A673 (cell line): ENCODE data around the gene TMUB2. TPM values are rescaled to one million over a fixed set of nuclear protein-coding genes. Genes with fewer than 3 reads are reported as not detected.

Experiments
- BruUV-seq: library from RNA; stranded (reverse); fragments of 400-500 nt; replicated peaks from 2 replicates; lab custom pipeline; 2021; lab: Mats Ljungman, UMichigan
- CTCF ChIA-PET: fragments of 300-600 bp; sonication (Branson Sonifier 250); formaldehyde crosslinking; loops from one replicate; lab custom pipeline; 2022; ENCODE audit warnings: antibody characterized with exemption; lab: Charles Lee
- POLR2A ChIA-PET: fragments of 300-600 bp; sonication (Branson Sonifier 250); formaldehyde crosslinking; loops from one replicate; lab custom pipeline; 2022; ENCODE audit warnings: antibody characterized with exemption; ENCODE audit not compliant: low non-redundant PET; lab: Charles Lee
- DNase-seq: peaks from one replicate; pipeline ENCODE4 v3.0.0-alpha.2; 2015; ENCODE audit warnings: low spot score
- H3K27ac ChIP-seq: fragments of 200-600 bp; sonication (generic); 2 replicates; pipeline ENCODE4 v1.5.1; 2016; ENCODE audit warnings: mixed run types, low read depth, mild to moderate bottlenecking, mixed read lengths, antibody characterized with exemption, low read length; ENCODE audit not compliant: poor library complexity, severe bottlenecking
- H3K27me3 ChIP-seq: fragments of 200-600 bp; sonication (generic); replicated peaks from 2 replicates; pipeline ENCODE4 v1.6.1; 2017; ENCODE audit warnings: mixed run types, low read depth, mild to moderate bottlenecking, mixed read lengths, antibody characterized with exemption, low read length; ENCODE audit not compliant: insufficient read depth, poor library complexity
- H3K36me3 ChIP-seq: fragments of 200-600 bp; sonication (generic); 2 replicates; pipeline ENCODE4 v1.6.1; 2016; ENCODE audit warnings: mixed run types, mild to moderate bottlenecking, mixed read lengths, antibody characterized with exemption, low read length; ENCODE audit not compliant: insufficient read depth, poor library complexity, severe bottlenecking
- H3K4me1 ChIP-seq: fragments of 200-600 bp; sonication (generic); 2 replicates; pipeline ENCODE4 v1.6.1; 2017; ENCODE audit warnings: mixed run types, mild to moderate bottlenecking, mixed read lengths, antibody characterized with exemption, low read length; ENCODE audit not compliant: insufficient read depth, poor library complexity, severe bottlenecking
- H3K4me3 ChIP-seq: fragments of 200-600 bp; sonication (generic); 2 replicates; pipeline ENCODE4 v1.5.1; 2016; ENCODE audit warnings: low read depth, mixed run types, mild to moderate bottlenecking, mixed read lengths, low read length; ENCODE audit not compliant: poor library complexity, severe bottlenecking
- H3K9me3 ChIP-seq: fragments of 200-600 bp; sonication (generic); 2 replicates; pipeline ENCODE4 v1.6.1; 2016; ENCODE audit warnings: mixed run types, low read depth, mild to moderate bottlenecking, mixed read lengths, antibody characterized with exemption, low read length; ENCODE audit not compliant: poor library complexity, severe bottlenecking
- EZH2 ChIP-seq: fragments of 200-600 bp; sonication (generic); IDR thresholded peaks from 2 replicates; pipeline ENCODE4 v1.6.1; 2017; ENCODE audit warnings: borderline replicate concordance, low read depth, mild to moderate bottlenecking, mixed read lengths, antibody characterized with exemption, low read length; ENCODE audit not compliant: poor library complexity, severe bottlenecking
- intact Hi-C: fragments of 100-400 bp; cut with micrococcal nuclease; formaldehyde crosslinking; loops from one replicate; pipeline ENCODE4 v1.10.0; 2022; ENCODE audit not compliant: unreplicated experiment
- total RNA-seq: library from RNA; stranded (reverse); gene quantifications from 2 replicates; pipeline ENCODE4 v1.2.3, GENCODE V29; 2021
- TF ChIP-seq, protein P1 (sequence below): fragments of 300-800, 200-600 bp; sonication (generic); conservative IDR thresholded peaks from 2 replicates; pipeline ENCODE4 v1.5.1; 2017; ENCODE audit warnings: low read depth, mild to moderate bottlenecking, antibody characterized with exemption, low read length, moderate library complexity, mixed read lengths

TMUB2 gene
- total RNA-seq, 1 experiment from 2014 or later, result 13.0 TPM

DNA sequence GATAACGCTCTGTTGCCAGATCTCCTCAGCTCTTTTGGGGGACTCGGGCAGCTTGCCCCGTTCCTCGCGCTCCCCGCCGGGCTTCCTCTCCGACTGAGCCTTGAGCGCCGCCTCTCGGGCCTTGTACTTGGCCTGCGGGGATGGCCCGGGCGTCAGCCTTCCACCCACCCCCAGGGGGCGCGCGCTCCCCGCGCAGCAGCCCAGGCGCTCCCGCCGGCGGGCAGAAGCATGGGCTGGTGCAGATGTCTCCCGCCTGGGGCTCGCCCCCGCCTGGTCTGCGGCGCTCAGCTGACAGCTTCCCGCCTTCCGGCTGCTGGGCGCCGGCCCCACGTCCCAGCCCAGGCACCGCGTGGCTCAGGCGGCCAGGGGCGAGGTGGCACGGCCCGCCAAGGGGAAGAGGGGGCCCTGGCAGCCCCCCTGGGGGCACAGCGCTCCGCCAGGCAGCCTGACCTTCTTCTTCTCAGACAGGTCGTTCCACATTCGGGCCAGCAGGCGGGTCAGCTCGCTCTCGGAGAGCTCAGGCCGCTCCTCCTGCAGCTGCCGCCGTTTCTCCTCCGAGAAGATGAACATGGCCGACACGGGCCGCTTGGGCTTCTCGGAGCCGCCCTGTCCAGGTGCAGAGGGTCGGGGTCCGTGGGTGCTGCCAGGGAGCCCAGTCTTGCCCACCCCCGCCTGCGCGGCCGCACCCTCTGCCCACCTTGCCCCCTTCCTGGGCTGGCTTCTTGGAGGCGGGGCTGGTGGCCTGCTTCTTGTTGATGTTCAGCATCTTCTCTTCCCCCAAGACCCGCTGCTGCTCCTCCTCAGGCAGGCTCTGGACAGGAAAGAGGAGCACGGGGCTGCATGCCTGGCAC is 23.8 kb downstream of the TMUB2 start:
- no peak for TF ChIP-seq EZH2
- TF ChIP-seq, protein P1, sequence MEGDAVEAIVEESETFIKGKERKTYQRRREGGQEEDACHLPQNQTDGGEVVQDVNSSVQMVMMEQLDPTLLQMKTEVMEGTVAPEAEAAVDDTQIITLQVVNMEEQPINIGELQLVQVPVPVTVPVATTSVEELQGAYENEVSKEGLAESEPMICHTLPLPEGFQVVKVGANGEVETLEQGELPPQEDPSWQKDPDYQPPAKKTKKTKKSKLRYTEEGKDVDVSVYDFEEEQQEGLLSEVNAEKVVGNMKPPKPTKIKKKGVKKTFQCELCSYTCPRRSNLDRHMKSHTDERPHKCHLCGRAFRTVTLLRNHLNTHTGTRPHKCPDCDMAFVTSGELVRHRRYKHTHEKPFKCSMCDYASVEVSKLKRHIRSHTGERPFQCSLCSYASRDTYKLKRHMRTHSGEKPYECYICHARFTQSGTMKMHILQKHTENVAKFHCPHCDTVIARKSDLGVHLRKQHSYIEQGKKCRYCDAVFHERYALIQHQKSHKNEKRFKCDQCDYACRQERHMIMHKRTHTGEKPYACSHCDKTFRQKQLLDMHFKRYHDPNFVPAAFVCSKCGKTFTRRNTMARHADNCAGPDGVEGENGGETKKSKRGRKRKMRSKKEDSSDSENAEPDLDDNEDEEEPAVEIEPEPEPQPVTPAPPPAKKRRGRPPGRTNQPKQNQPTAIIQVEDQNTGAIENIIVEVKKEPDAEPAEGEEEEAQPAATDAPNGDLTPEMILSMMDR, result peak; percentile 82
- H3K36me3 ChIP-seq, result peaks cover 54% of the 10 kb centered on the region
- no peak overlapping the region for H3K27ac ChIP-seq
- POLR2A ChIA-PET, result no interaction called here
- BruUV-seq, result no TSS peak
- CTCF ChIA-PET, result interaction anchor here (0.6 to 1.5 kb wide), 4 partner anchors 8 to 135 kb away, joined by 3 to 6 read pairs (median 4); no protein-coding TSS in a partner anchor
- no peaks in the 10 kb centered on the region for H3K4me1 ChIP-seq
- intact Hi-C loops, result loop anchor here (5.0 kb wide), 1 partner anchor 137 kb away; the partner anchor contains the start of gene GRN
- H3K4me3 ChIP-seq, result no peak overlapping the region
- DNase-seq, result peak; percentile 84
- H3K9me3 ChIP-seq, result no peaks in the 10 kb centered on the region
- no peaks in the 10 kb centered on the region for H3K27me3 ChIP-seq

DNA sequence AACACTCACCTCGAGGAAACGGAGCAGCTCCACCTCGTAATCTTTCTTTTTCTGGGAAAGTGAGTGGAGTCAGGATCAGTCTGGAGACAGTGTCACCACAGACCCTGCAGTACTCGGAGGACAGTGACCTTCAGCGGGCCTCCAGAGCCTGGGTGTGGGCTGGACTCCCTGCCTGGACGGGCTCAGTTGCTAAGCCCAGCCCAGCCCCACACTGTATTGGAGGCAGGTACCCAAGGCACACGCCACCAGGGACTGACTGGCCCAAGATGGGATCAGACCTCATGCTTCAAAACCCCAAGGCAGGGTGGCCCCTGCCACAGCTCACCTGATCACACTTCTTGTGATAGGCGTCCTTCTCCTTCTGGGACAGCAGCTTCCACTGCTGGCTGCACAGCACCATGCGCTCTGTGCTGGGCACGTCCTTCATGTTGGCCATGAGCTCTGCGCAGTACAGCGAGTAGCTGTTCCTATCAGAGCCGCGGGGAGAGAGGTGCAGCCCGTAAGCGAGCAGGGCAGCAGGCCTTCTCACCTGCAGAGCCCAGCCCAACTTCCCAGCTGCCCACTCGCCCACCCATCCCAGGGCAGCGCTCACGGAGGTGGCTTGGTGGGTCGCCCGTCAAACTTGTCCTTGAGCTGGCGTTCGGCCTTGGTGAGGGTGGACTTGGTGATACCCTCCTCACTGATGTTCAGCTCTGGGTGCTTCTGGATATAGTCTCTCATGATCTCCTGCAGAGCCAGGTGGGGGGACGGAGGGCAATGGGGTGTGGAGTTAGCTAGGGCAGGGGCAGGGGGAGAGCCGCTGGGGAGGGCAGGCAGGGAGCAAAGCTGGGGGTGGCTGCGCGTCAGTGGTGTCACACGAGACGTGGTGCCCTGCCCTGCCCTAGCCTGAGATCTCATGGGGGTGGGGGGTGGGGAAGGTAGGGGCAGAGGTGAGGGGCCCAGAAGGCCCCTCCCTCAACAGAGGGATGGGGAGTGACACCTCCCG is 24.8 kb downstream of the TMUB2 start:
- DNase-seq, result no peak
- intact Hi-C loops, result loop anchor here (5.0 kb wide), 1 partner anchor 136 kb away; the partner anchor contains the start of gene GRN
- peaks cover 63% of the 10 kb centered on the region for H3K36me3 ChIP-seq
- H3K4me3 ChIP-seq, result no peak overlapping the region
- H3K27me3 ChIP-seq, result no peaks in the 10 kb centered on the region
- ChIA-PET CTCF (interaction anchor here (1.5 kb wide), 1 partner anchor 134 kb away, joined by 3 read pairs; no protein-coding TSS in a partner anchor), POLR2A (no interaction called here)
- H3K4me1 ChIP-seq, result no peaks in the 10 kb centered on the region
- BruUV-seq, result no TSS peak
- TF ChIP-seq EZH2, result no peak
- TF ChIP-seq, protein P1, result no peak
- no peak overlapping the region for H3K27ac ChIP-seq
- H3K9me3 ChIP-seq, result no peaks in the 10 kb centered on the region
